ENCODE data around the gene TMEM154. TPM values are rescaled to one million over a fixed set of nuclear protein-coding genes. Genes with fewer than 3 reads are reported as not detected.

Gene TMEM154
- total RNA-seq, 3 donors from 2014 or later (not counting 1 experiment from before 2014, with no cell fraction given): 9.8 to 45.4 (median 10.5) TPM

- WGBS (ENCODE audit: insufficient coverage): 62% methylated on average over 7 of the region's 9 CpGs
- no peaks in the 10 kb centered on the region for H3K36me3 ChIP-seq (ENCODE audit: control insufficient read depth, insufficient read depth, low read length)
- Mint-ChIP-seq H3K4me3 (no peak overlapping the region), H3K27ac (no peak overlapping the region), H3K36me3 (no peaks in the 10 kb centered on the region), H3K27me3 (ENCODE audit: low read depth in 2 of 2) (peaks cover 14 to 33% of the 10 kb centered on the region in 2 donors), H3K4me1 (no peaks in the 10 kb centered on the region), H3K9me3 (no peaks in the 10 kb centered on the region)
- ATAC-seq (no peak), DNase-seq (no peak)
- no peak overlapping the region for H3K27ac ChIP-seq (ENCODE audit: low read length)
- TF ChIP-seq CTCF (IDR thresholded peaks at IDR 0.05): no peak
- peaks cover 4% of the 10 kb centered on the region for H3K27me3 ChIP-seq (ENCODE audit: control insufficient read depth, insufficient read depth, low read length)
- H3K9me3 ChIP-seq (ENCODE audit: control insufficient read depth, insufficient read depth, low read length): no peaks in the 10 kb centered on the region
- H3K4me1 ChIP-seq (ENCODE audit: control insufficient read depth, insufficient read depth, low read length): no peaks in the 10 kb centered on the region
- intact Hi-C loops (cut with micrococcal nuclease): no loop called here
- no peak overlapping the region for H3K4me3 ChIP-seq (ENCODE audit: low read length)
These were observed 107.2 kb downstream of the TMEM154 start for GRCh38 chr4:152572417-152573086.

- no peak for ATAC-seq
- Histone ChIP-seq H3K4me1 (ENCODE audit: control insufficient read depth, insufficient read depth, low read length) (no peaks in the 10 kb centered on the region), H3K4me3 (ENCODE audit: low read length) (no peak overlapping the region), H3K27me3 (ENCODE audit: control insufficient read depth, insufficient read depth, low read length) (peaks cover 4% of the 10 kb centered on the region), H3K36me3 (ENCODE audit: control insufficient read depth, insufficient read depth, low read length) (no peaks in the 10 kb centered on the region), H3K9me3 (ENCODE audit: control insufficient read depth, insufficient read depth, low read length) (no peaks in the 10 kb centered on the region), H3K27ac (ENCODE audit: low read length) (no peak overlapping the region)
- Mint-ChIP-seq H3K9me3 (no peaks in the 10 kb centered on the region), H3K27ac (no peak overlapping the region), H3K4me1 (no peaks in the 10 kb centered on the region), H3K27me3 (ENCODE audit: low read depth in 2 of 2) (peaks cover 14 to 33% of the 10 kb centered on the region in 2 donors), H3K36me3 (no peaks in the 10 kb centered on the region), H3K4me3 (no peak overlapping the region)
- DNase-seq: no peak
- TF ChIP-seq CTCF (IDR thresholded peaks at IDR 0.05): no peak
- intact Hi-C loops (cut with micrococcal nuclease): no loop called here
- WGBS (ENCODE audit: insufficient coverage): no CpG with 5 or more reads among the region's 1 CpG
These were observed 108.0 kb downstream of the TMEM154 start for GRCh38 chr4:152571770-152572169.

DNA sequence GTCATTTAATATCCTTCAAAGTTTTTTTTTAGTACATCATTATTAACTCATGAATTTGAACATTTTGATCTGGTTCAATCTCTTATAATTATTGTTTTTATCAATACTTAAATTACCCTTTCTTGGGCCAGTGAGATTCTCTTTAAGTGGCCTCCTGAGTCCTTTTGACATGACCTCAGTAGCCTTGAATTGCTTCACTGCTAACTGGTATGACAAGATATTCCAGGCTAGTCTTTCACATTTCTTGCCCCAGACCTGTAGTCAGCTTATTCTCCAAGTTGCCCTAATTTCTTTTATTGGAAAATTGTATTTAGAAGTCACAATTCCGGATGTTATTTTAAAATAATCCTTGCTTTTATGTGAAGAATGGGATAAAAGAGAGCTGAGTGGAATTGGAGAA, 108.5 kb downstream of the TMEM154 start:
- no peak for TF ChIP-seq CTCF (IDR thresholded peaks at IDR 0.05)
- Histone ChIP-seq H3K9me3 (ENCODE audit: control insufficient read depth, insufficient read depth, low read length) (no peaks in the 10 kb centered on the region), H3K27ac (ENCODE audit: low read length) (no peak overlapping the region), H3K27me3 (ENCODE audit: control insufficient read depth, insufficient read depth, low read length) (peaks cover 4% of the 10 kb centered on the region), H3K36me3 (ENCODE audit: control insufficient read depth, insufficient read depth, low read length) (no peaks in the 10 kb centered on the region), H3K4me3 (ENCODE audit: low read length) (no peak overlapping the region), H3K4me1 (ENCODE audit: control insufficient read depth, insufficient read depth, low read length) (no peaks in the 10 kb centered on the region)
- no peak for DNase-seq
- no peak for ATAC-seq
- Mint-ChIP-seq H3K9me3 (no peaks in the 10 kb centered on the region), H3K27me3 (ENCODE audit: low read depth in 2 of 2) (peaks cover 14 to 33% of the 10 kb centered on the region in 2 donors), H3K27ac (no peak overlapping the region), H3K4me1 (no peaks in the 10 kb centered on the region), H3K4me3 (no peak overlapping the region), H3K36me3 (no peaks in the 10 kb centered on the region)
- intact Hi-C loops (cut with micrococcal nuclease): no loop called here
- 79% methylated on average over 1 of the region's 1 CpG for WGBS (ENCODE audit: insufficient coverage)

Other genes with a start within 250 kb of the TMEM154 start
- 100 to 1,000 TPM; 172 to 202 (median 175) TPM for gene FBXW7, start 143.9 kb downstream of the TMEM154 start, total RNA-seq
- not detected for gene TIGD4, start 99.7 kb upstream of the TMEM154 start, total RNA-seq
- 10 to 100 TPM; 13.7 to 20.6 (median 14.6) TPM for gene ARFIP1, start 100.0 kb upstream of the TMEM154 start, total RNA-seq

Data from natural killer cell (primary cell).